Bronchial epithelial cell (primary cell): ENCODE results near the gene GRHL1. TPM values are rescaled to one million over a fixed set of nuclear protein-coding genes. Genes with fewer than 3 reads are reported as not detected.

ENCODE experiments used
- DNase-seq: peaks from one replicate; pipeline ENCODE4 v3.0.0-alpha.2; 2010; ENCODE audit warnings: low read depth
- FAIRE-seq: peaks from 2 replicates; lab custom pipeline; 2011; peaks lifted over from hg19 to GRCh38; lab: Jason Lieb, UNC
- H3K27me3 ChIP-seq: 2 replicates; pipeline ENCODE4 v1.5.1; 2011; ENCODE audit warnings: low read length; ENCODE audit not compliant: control insufficient read depth, insufficient read depth
- H3K36me3 ChIP-seq: 2 replicates; pipeline ENCODE4 v1.5.1; 2011; ENCODE audit warnings: low read length; ENCODE audit not compliant: control insufficient read depth, insufficient read depth
- H3K4me3 ChIP-seq: 2 replicates; pipeline ENCODE4 v1.5.1; 2011; ENCODE audit warnings: mild to moderate bottlenecking, low read depth, low read length, control low read depth
- CTCF ChIP-seq: IDR thresholded peaks from 2 replicates; pipeline ENCODE4 v1.5.1; 2011; ENCODE audit warnings: mild to moderate bottlenecking, moderate library complexity, low read length, control low read depth, inconsistent platforms; ENCODE audit not compliant: insufficient read depth, severe bottlenecking
- total RNA-seq: library from RNA; depleted of rRNA; stranded (reverse); fragments of >200 nt; gene quantifications from 2 replicates; pipeline ENCODE4 v1.2.1, GENCODE V29; 2014

GRHL1 gene
- total RNA-seq, 1 donor from 2014 or later = 25.5 TPM

DNA sequence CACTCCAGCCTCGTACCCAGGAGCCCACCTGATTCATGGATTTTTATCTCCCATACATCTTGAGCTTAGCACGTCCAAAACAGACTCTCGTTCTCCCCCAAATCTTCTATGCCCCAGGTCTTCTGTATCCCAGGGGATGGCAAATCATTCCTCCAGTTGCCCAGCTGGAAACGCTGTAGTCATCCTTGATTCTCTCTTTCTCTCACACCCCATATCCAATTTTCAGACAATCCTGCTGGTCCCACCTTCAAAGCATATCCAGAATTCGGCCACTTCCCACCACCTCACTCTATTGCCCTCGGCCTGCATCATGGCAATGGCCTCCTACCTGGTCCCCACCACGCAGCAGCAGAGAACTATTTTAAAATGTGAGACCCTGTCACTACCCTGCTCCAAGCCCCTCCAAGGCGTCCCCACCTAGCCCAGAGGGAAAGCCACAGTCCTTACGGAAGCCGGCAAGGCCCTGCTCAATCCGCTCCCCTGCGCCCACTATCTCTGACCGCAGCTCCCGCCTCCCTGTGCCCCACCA, 1.4 kb upstream of the GRHL1 start:
- Histone ChIP-seq H3K4me3 (peak overlapping the region; percentile 42), H3K27me3 (no peaks in the 10 kb centered on the region), H3K36me3 (peaks cover 4% of the 10 kb centered on the region)
- DNase-seq = no peak
- no peak for TF ChIP-seq CTCF
- FAIRE-seq = no peak

GRCh38 chr2:9950521-9951271, 797 bp upstream of the GRHL1 start:
- no peaks in the 10 kb centered on the region for H3K27me3 ChIP-seq
- DNase-seq (no peak), FAIRE-seq (no peak)
- H3K36me3 ChIP-seq = peaks cover 7% of the 10 kb centered on the region
- H3K4me3 ChIP-seq = peak overlapping the region; percentile 42
- TF ChIP-seq CTCF = peak; percentile 33

DNA sequence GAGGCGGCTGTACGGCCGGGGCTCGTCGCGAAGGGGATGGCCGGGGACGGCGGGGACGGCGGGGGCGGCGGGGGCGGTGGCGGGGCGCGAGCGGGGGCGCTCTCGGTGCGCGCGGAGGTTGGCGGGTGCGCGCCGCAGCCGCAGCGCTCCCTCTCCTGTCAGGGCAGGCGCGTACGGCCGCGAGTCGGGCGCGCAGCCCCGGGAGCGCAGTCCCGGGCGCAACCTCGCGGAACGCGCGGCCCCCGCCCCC, 296 bp upstream of the GRHL1 start:
- no peak for TF ChIP-seq CTCF
- no peaks in the 10 kb centered on the region for H3K27me3 ChIP-seq
- peaks cover 9% of the 10 kb centered on the region for H3K36me3 ChIP-seq
- no peak for FAIRE-seq
- peak overlapping the region; percentile 42 for H3K4me3 ChIP-seq
- no peak for DNase-seq

- TF ChIP-seq CTCF = no peak
- FAIRE-seq = no peak
Measured at GRCh38 chr2:9952286-9952737, 819 bp downstream of the GRHL1 start.

DNA sequence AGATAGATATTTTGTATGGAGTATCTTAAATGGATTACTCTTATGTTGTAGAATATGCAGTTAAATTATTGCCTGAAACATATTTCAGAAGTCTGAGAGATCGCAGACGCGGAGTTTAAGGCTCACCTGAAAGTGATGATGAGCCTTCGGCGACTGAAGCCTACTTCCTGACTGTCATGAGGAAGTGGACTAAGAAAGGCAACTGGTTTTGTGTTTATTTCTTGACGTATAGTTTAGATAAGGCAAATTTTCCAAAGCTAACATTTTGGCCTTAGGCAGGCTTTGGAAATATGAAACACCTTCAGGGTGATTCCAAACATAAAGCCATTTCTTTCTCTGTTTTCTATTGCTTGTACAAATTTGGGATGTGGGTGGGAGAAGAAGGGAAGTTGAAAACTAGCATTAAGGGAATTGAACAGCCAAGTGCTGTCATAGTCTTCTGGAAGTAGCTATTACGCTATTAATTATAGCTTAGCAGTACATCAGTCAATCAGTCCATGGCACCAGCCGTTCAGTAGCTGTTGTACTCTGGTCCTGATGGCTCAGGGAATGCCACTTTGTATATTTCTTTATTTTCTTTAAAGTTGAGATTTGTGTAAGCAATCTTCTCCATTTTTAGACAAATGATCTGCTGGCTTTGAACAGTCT, 1.5 kb downstream of the GRHL1 start:
- no peak for TF ChIP-seq CTCF
- DNase-seq = peak; percentile 30
- H3K4me3 ChIP-seq = peak overlapping the region; percentile 74
- peaks cover 12% of the 10 kb centered on the region for H3K36me3 ChIP-seq
- FAIRE-seq = no peak
- no peaks in the 10 kb centered on the region for H3K27me3 ChIP-seq

More at GRCh38 chr2:9952286-9952737, 819 bp downstream of the GRHL1 start:
- Histone ChIP-seq H3K36me3 (peaks cover 11% of the 10 kb centered on the region), H3K4me3 (peak overlapping the region; percentile 74), H3K27me3 (no peaks in the 10 kb centered on the region)
- DNase-seq = no peak
